Sigmoid colon (tissue), 4 donors: Measurements from ENCODE around the gene MESP2.

ENCODE experiments used
- POLR2A ChIP-seq, 2 donors: fragments of 450-650 bp; IDR thresholded peaks; one replicate each; pipeline ENCODE4 v1.6.1; 2016; ENCODE audit warnings: antibody characterized with exemption in 2 of 2, mild to moderate bottlenecking in 2 of 2, moderate library complexity in 2 of 2
- POLR2AphosphoS5 ChIP-seq, 4 donors: sonication (generic); formaldehyde crosslinking; IDR thresholded peaks; one replicate each; pipeline ENCODE4 v1.6.1; 2017; ENCODE audit warnings: antibody characterized with exemption in 4 of 4
- TF ChIP-seq, protein P1 (sequence below), 4 experiments: fragments of 450-650 bp in 3 of 4; fragments of 200-600 bp in 1 of 4; IDR thresholded peaks; one replicate each; pipeline ENCODE4 v1.5.1; 2016 to 2019; ENCODE audit warnings: antibody characterized with exemption in 4 of 4, mild to moderate bottlenecking in 3 of 4, moderate library complexity in 2 of 4

DNA sequence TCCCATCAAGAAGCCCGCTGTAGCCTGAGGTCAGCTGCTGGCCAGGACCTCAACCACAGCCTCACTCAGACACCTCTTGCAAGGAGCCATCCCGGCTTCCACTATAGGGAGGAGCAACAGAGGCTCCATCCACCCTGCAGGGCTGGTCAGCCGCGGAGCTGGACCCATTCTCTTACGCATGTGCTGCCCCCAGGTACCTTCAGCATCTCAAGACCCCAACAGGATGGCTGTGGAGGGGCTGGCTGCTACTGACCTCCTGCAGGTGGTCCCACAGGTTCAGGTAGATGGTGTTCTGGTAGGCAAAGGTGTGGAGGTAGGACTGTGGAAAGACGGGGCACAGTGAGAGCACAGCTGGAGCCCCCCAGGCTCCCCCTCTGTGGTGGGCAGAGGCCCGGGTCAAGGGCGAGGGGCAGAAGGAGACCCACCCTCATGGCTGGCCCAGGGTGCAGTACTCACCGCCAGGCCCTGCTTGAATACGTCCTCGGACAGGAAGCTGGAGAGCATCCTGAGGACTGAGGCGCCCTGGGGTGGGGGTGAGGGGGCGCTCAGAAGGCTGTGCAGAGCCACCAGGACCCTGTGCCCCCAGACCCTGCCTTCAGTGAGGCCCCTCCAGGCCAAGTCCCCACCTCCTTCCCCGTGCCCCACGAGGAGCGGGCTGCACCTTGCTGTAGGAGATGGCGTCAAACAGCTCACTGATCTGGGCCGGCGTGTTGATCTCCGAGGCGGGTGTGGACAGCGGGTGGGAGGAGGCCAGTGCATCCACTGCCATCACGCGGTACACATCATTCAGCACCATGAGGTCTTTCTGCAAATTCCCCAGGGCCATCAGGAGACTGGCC is 27.1 kb downstream of the MESP2 start:
- TF ChIP-seq, protein P1, sequence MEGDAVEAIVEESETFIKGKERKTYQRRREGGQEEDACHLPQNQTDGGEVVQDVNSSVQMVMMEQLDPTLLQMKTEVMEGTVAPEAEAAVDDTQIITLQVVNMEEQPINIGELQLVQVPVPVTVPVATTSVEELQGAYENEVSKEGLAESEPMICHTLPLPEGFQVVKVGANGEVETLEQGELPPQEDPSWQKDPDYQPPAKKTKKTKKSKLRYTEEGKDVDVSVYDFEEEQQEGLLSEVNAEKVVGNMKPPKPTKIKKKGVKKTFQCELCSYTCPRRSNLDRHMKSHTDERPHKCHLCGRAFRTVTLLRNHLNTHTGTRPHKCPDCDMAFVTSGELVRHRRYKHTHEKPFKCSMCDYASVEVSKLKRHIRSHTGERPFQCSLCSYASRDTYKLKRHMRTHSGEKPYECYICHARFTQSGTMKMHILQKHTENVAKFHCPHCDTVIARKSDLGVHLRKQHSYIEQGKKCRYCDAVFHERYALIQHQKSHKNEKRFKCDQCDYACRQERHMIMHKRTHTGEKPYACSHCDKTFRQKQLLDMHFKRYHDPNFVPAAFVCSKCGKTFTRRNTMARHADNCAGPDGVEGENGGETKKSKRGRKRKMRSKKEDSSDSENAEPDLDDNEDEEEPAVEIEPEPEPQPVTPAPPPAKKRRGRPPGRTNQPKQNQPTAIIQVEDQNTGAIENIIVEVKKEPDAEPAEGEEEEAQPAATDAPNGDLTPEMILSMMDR (IDR thresholded peaks at IDR 0.05): no peak
- no peak for TF ChIP-seq POLR2A (IDR thresholded peaks at IDR 0.05)
- no peak for TF ChIP-seq POLR2AphosphoS5 (IDR thresholded peaks at IDR 0.05)
